ENCODE data around the gene DCTN5. TPM values are rescaled to one million over a fixed set of nuclear protein-coding genes. Genes with fewer than 3 reads are reported as not detected.
"Not testable (repeated sequence)": the region's sequence is repeated elsewhere in the genome, so short reads cannot be mapped to it uniquely, and the experiment has no call there.

Gene DCTN5
- polyA plus RNA-seq, 1 donor = 54.0 TPM

DNA sequence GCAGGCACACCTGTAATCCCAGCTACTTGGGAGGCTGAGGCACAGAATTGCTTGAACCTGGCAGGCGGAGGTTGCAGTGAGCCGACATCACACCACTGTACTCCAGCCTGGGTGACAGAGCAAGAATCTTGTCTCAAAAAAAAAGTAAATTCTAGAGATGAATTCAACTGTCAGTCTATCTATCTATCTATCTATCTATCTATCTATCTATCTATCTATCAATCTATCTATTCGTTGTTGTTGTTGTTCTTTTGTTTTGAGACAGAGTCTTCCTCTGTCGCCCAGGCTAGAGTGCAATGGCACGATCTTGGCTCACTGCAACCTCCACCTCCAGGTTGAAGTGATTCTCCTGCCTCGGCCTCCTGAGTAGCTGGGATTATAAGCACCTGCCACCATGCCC lies 30.4 kb upstream of the DCTN5 start:
- 86% methylated on average over 1 of the region's 6 CpGs for WGBS (ENCODE audit: insufficient coverage, low lambda C conversion rate)
- not testable (repeated sequence) for H3K27ac ChIP-seq (ENCODE audit: low read length); H3K9me3 ChIP-seq (ENCODE audit: control insufficient read depth, low read depth, low read length); DNase-seq; H3K27me3 ChIP-seq (ENCODE audit: control insufficient read depth, insufficient read depth, low read length); H3K4me3 ChIP-seq (ENCODE audit: low read length); H3K4me1 ChIP-seq (ENCODE audit: control insufficient read depth, insufficient read depth, low read length)
- peaks cover 36% of the 10 kb centered on the region for H3K36me3 ChIP-seq (ENCODE audit: control insufficient read depth, insufficient read depth, low read length)

DNA sequence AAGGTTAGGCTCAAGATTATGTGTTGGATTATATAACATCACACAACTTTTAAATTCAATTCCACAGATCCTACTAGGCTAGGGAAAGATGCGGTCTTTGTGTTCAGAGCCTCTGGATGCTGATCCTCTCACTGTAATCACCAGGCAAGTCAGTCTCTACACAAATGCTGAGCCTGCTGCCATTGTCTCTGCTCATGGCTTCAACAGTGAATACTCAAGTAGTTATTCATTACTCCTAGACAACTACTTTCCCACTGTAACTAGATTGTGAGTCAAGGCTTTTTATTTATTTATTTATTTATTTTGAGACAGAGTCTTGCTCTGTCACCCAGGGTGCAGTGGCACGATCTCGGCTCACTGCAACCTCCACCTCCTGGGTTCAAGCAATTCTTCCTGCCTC lies 29.3 kb upstream of the DCTN5 start:
- no peaks in the 10 kb centered on the region for H3K9me3 ChIP-seq (ENCODE audit: control insufficient read depth, low read depth, low read length)
- DNase-seq = no peak
- H3K27ac ChIP-seq (ENCODE audit: low read length) = no peak overlapping the region
- H3K27me3 ChIP-seq (ENCODE audit: control insufficient read depth, insufficient read depth, low read length) = no peaks in the 10 kb centered on the region
- H3K4me1 ChIP-seq (ENCODE audit: control insufficient read depth, insufficient read depth, low read length) = no peaks in the 10 kb centered on the region
- H3K36me3 ChIP-seq (ENCODE audit: control insufficient read depth, insufficient read depth, low read length) = peaks cover 32% of the 10 kb centered on the region
- WGBS (ENCODE audit: insufficient coverage, low lambda C conversion rate) = no CpG with 5 or more reads among the region's 3 CpGs
- no peak overlapping the region for H3K4me3 ChIP-seq (ENCODE audit: low read length)

DNA sequence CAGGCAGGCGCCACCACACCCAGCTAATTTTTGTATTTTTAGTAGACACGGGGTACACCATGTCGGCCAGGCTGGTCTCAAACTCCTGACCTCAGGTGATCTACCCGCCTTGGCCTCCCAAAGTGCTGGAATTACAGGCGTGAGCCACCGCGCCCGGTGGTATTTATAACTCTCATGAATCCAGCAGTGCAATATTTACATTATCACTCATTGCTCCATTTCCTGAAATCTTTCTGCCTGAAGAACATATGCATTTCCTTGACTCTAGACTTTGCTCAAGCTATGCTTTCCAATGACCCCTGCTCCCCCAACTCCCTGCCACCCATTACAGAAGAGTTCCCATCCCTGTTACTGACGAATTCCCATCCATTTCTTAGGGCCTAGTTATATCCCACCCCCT lies 25.5 kb upstream of the DCTN5 start:
- H3K9me3 ChIP-seq (ENCODE audit: control insufficient read depth, low read depth, low read length) = no peaks in the 10 kb centered on the region
- no peak overlapping the region for H3K27ac ChIP-seq (ENCODE audit: low read length)
- H3K4me3 ChIP-seq (ENCODE audit: low read length) = no peak overlapping the region
- peaks cover 45% of the 10 kb centered on the region for H3K36me3 ChIP-seq (ENCODE audit: control insufficient read depth, insufficient read depth, low read length)
- H3K4me1 ChIP-seq (ENCODE audit: control insufficient read depth, insufficient read depth, low read length) = no peaks in the 10 kb centered on the region
- no peaks in the 10 kb centered on the region for H3K27me3 ChIP-seq (ENCODE audit: control insufficient read depth, insufficient read depth, low read length)
- no peak for DNase-seq
- WGBS (ENCODE audit: insufficient coverage, low lambda C conversion rate) = no CpG with 5 or more reads among the region's 9 CpGs

DNA sequence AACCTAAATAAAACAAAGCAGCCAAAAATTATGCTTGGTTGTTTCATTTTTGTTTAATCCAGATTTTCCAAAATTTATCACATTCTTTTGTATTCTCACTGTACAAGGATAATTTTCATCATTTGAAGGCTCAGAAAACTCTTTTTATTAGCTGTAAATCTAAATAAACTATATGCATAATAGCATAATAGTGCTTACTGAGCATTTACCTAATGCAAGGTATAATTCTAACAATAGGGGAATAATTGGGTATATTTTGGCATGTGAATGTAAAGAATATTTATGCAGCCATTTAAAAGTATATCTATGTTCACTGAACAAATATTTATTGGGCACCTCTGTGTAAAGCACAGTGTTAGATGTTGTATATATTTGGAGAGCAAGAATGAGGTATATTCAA lies 17.2 kb upstream of the DCTN5 start:
- Histone ChIP-seq H3K9me3 (ENCODE audit: control insufficient read depth, low read depth, low read length) (no peaks in the 10 kb centered on the region), H3K27ac (ENCODE audit: low read length) (no peak overlapping the region), H3K4me3 (ENCODE audit: low read length) (no peak overlapping the region), H3K4me1 (ENCODE audit: control insufficient read depth, insufficient read depth, low read length) (no peaks in the 10 kb centered on the region), H3K27me3 (ENCODE audit: control insufficient read depth, insufficient read depth, low read length) (no peaks in the 10 kb centered on the region), H3K36me3 (ENCODE audit: control insufficient read depth, insufficient read depth, low read length) (peaks cover 66% of the 10 kb centered on the region)
- DNase-seq = no peak

DNA sequence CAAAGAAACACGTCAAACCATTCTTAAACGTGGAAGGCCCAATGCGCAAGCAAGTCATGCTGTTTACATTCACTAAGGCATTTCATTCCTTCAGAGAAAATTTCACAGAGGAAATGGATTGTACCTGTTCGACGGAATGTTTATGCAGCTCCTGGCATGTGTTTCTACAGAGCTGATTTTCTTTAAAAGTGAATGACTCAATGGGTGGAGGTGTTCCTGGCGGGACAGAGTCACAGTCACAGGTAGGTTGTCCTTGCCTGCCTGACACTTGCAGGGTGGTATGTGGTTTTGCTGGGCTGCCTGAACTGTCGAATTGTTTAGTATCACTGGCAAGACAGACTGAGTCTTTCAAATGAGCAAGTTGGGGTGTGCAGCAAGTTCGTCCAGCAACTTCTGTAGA lies 11.8 kb upstream of the DCTN5 start:
- no peak overlapping the region for H3K4me3 ChIP-seq (ENCODE audit: low read length)
- peaks cover 49% of the 10 kb centered on the region for H3K36me3 ChIP-seq (ENCODE audit: control insufficient read depth, insufficient read depth, low read length)
- H3K4me1 ChIP-seq (ENCODE audit: control insufficient read depth, insufficient read depth, low read length) = no peaks in the 10 kb centered on the region
- H3K27ac ChIP-seq (ENCODE audit: low read length) = no peak overlapping the region
- no peaks in the 10 kb centered on the region for H3K9me3 ChIP-seq (ENCODE audit: control insufficient read depth, low read depth, low read length)
- DNase-seq = no peak
- WGBS (ENCODE audit: insufficient coverage, low lambda C conversion rate) = 87% methylated on average over 2 of the region's 8 CpGs
- no peaks in the 10 kb centered on the region for H3K27me3 ChIP-seq (ENCODE audit: control insufficient read depth, insufficient read depth, low read length)

DNA sequence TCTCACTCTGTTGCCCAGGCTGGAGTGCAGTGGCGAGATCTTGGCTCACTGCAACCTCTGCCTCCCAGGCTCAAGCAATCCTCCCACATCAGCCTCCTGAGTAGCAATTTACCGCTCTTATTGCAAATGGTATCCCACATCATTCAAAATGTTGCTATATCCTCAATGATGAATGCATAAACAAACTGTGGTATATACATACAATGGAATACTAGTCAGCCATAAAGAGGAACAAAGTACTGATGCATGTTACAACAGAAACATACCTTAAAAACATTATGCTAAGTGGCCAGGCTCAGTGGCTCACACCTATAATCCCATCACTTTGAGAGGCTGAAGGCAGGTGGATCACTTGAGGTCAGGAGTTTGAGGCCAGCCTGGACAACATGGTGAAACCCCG lies 9.4 kb upstream of the DCTN5 start:
- not testable (repeated sequence) for H3K27me3 ChIP-seq (ENCODE audit: control insufficient read depth, insufficient read depth, low read length); H3K4me3 ChIP-seq (ENCODE audit: low read length); H3K4me1 ChIP-seq (ENCODE audit: control insufficient read depth, insufficient read depth, low read length); H3K9me3 ChIP-seq (ENCODE audit: control insufficient read depth, low read depth, low read length); H3K27ac ChIP-seq (ENCODE audit: low read length); DNase-seq
- H3K36me3 ChIP-seq (ENCODE audit: control insufficient read depth, insufficient read depth, low read length) = peaks cover 47% of the 10 kb centered on the region
- no CpG with 5 or more reads among the region's 3 CpGs for WGBS (ENCODE audit: insufficient coverage, low lambda C conversion rate)

DNA sequence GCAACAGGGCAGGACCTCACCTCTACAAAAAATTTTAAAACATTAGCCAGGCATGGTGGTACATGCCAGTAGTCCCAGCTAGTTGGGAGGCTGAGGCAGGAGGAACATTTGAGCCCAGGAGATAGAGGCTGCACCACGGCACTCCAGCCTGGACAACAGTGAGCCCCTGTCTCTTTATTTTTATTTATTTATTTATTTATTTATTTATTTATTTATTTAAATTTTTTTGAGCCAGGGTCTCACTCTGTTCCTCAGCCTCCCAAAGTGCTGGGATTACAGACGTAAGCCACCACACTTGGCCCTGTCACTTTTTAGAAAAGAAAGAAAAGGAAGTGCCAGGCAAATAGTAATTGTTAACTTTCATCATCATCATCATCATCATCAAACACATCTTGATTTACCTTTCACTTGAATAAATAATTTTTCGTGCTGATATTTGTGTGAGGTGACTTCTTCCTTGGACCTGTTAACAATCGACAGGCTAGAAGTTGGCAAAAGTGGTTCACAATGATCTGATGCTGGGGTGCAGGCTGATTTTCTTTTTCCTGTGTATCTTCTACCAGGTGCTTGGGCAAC lies 6.7 kb upstream of the DCTN5 start:
- WGBS (ENCODE audit: insufficient coverage, low lambda C conversion rate) = no CpG with 5 or more reads among the region's 4 CpGs
- H3K4me1 ChIP-seq (ENCODE audit: control insufficient read depth, insufficient read depth, low read length) = no peaks in the 10 kb centered on the region
- peaks cover 35% of the 10 kb centered on the region for H3K36me3 ChIP-seq (ENCODE audit: control insufficient read depth, insufficient read depth, low read length)
- no peaks in the 10 kb centered on the region for H3K27me3 ChIP-seq (ENCODE audit: control insufficient read depth, insufficient read depth, low read length)
- H3K4me3 ChIP-seq (ENCODE audit: low read length) = no peak overlapping the region
- no peaks in the 10 kb centered on the region for H3K9me3 ChIP-seq (ENCODE audit: control insufficient read depth, low read depth, low read length)
- no peak overlapping the region for H3K27ac ChIP-seq (ENCODE audit: low read length)
- no peak for DNase-seq

DNA sequence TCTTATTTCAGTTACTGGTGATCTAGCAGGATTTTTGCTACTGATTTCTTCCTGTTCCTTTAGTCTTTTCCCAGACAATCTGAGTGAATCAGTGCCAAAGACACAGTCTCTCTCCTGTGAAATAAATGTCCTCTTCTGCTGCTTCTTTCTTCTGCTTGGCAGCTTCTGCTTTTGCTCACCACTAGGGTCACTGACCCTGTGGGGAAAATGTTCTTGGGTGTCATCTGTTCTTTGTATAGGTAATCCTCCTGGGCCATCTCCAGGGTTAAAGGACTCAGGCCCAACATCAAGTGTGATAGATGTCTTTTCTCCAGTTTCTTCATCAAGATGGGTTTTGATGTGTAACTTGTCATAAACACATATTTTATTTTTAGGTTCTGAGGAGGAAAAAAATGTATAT lies 5.3 kb upstream of the DCTN5 start:
- no peak for DNase-seq
- Histone ChIP-seq H3K9me3 (ENCODE audit: control insufficient read depth, low read depth, low read length) (no peaks in the 10 kb centered on the region), H3K36me3 (ENCODE audit: control insufficient read depth, insufficient read depth, low read length) (peaks cover 29% of the 10 kb centered on the region)

DNA sequence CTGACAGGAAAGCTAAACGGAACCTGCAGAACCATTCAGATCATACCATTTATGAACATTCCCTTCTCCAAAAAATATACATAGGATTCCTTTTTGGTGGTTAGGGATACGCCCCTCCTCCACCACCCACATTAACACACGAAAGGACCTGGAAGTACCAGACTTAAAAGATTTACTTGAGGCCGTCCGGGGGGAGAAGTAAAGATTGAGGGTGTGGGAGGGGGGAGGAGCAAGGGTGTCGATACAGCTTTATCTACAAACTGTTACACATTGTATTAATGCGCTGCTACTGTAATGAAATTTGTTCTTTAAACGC lies 693 bp upstream of the DCTN5 start:
- Histone ChIP-seq H3K4me3 (ENCODE audit: low read length) (peak overlapping the region; percentile 97), H3K9me3 (ENCODE audit: control insufficient read depth, low read depth, low read length) (no peaks in the 10 kb centered on the region), H3K27me3 (ENCODE audit: control insufficient read depth, insufficient read depth, low read length) (no peaks in the 10 kb centered on the region), H3K27ac (ENCODE audit: low read length) (peak overlapping the region; percentile 88), H3K4me1 (ENCODE audit: control insufficient read depth, insufficient read depth, low read length) (peaks cover 8% of the 10 kb centered on the region), H3K36me3 (ENCODE audit: control insufficient read depth, insufficient read depth, low read length) (peaks cover 22% of the 10 kb centered on the region)
- no peak for DNase-seq
- 0% methylated on average over 1 of the region's 8 CpGs for WGBS (ENCODE audit: insufficient coverage, low lambda C conversion rate)

More for the DNA sequence above, 5.3 kb upstream of the DCTN5 start:
- peaks cover 3% of the 10 kb centered on the region for H3K4me1 ChIP-seq (ENCODE audit: control insufficient read depth, insufficient read depth, low read length)
- no peaks in the 10 kb centered on the region for H3K27me3 ChIP-seq (ENCODE audit: control insufficient read depth, insufficient read depth, low read length)
- no peak overlapping the region for H3K27ac ChIP-seq (ENCODE audit: low read length)
- H3K4me3 ChIP-seq (ENCODE audit: low read length) = no peak overlapping the region

DNA sequence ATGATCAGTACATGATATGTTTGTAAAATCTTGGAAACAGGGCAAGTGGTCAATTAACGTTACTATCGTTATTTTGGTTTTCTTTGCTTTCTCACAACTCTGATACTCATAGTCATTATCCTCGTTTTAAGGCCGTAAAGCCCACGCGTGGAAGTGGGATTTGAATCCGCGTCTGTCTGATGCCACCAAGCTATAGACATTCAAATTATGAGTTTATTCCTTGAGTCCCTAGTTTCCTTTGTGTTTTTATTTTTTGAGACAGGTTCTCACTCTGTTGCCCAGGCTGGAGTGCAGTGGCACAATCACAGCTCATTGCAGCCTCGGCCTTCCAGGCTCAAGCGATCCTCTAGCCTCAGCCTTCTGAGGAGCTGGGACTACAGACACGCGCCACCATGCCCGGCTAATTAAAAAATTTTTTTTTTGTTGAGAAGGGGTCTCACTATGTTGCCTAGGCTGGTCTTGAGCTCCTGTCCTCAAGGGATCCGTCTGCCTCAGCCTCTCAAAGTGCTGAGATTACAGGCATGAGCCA lies 1.0 kb downstream of the DCTN5 start:
- WGBS (ENCODE audit: insufficient coverage, low lambda C conversion rate) = 62% methylated on average over 8 of the region's 14 CpGs
- DNase-seq = no peak
- H3K36me3 ChIP-seq (ENCODE audit: control insufficient read depth, insufficient read depth, low read length) = peaks cover 25% of the 10 kb centered on the region
- H3K27ac ChIP-seq (ENCODE audit: low read length) = no peak overlapping the region
- H3K4me3 ChIP-seq (ENCODE audit: low read length) = peak overlapping the region; percentile 97
- no peaks in the 10 kb centered on the region for H3K9me3 ChIP-seq (ENCODE audit: control insufficient read depth, low read depth, low read length)
- no peaks in the 10 kb centered on the region for H3K27me3 ChIP-seq (ENCODE audit: control insufficient read depth, insufficient read depth, low read length)
- H3K4me1 ChIP-seq (ENCODE audit: control insufficient read depth, insufficient read depth, low read length) = peaks cover 8% of the 10 kb centered on the region

DNA sequence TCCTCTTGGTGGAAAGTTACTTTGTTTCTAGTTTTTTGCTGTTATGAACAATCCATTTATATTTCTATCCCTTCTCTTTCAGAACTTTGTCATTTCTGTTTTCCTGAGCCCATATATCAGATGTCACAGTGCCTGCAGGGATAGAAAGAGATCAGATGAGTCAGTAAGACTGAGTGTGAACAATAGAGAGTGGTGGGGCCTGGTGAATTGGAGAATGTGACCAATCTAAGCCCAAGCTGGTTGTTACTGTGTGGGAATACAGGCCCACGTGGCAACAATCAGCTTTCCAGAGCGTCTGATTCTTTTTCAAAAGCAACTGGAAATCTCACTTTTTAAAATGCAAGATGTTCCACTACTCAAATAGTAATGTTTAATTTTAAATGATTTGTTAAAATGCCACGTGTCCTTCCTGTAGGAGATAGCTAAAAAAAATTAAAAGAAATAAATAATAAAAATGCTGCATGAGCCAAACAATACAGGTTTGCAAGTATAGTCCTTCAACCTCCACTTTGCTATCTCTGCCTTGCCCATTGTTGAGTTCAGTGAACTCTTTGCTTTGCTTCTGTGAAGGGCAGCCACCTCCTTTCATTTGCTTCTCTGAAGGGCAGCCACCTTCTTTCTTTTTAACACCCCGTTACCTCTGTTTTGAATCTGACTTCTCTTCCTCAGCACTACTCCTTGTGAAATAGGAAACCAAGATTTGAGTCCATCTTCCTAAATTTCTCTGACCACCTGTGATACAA lies 9.6 kb downstream of the DCTN5 start:
- no peak for DNase-seq
- no peak overlapping the region for H3K27ac ChIP-seq (ENCODE audit: low read length)
- no peaks in the 10 kb centered on the region for H3K27me3 ChIP-seq (ENCODE audit: control insufficient read depth, insufficient read depth, low read length)
- 95% methylated on average over 2 of the region's 4 CpGs for WGBS (ENCODE audit: insufficient coverage, low lambda C conversion rate)
- H3K36me3 ChIP-seq (ENCODE audit: control insufficient read depth, insufficient read depth, low read length) = peaks cover 22% of the 10 kb centered on the region
- H3K9me3 ChIP-seq (ENCODE audit: control insufficient read depth, low read depth, low read length) = no peaks in the 10 kb centered on the region
- H3K4me1 ChIP-seq (ENCODE audit: control insufficient read depth, insufficient read depth, low read length) = no peaks in the 10 kb centered on the region
- no peak overlapping the region for H3K4me3 ChIP-seq (ENCODE audit: low read length)

Measured in large intestine (tissue), 3 donors.